ENCODE measurements around the gene AKNA. TPM values are rescaled to one million over a fixed set of nuclear protein-coding genes. Genes with fewer than 3 reads are reported as not detected.

AKNA gene
- polyA plus RNA-seq, 1 of the 3 experiments (the other 2 are of a cell fraction), result 0.84 TPM

- 93% methylated on average over 3 of the region's 7 CpGs for WGBS (ENCODE audit: low lambda C conversion rate)
- no peaks in the 10 kb centered on the region for H3K36me3 ChIP-seq (replicated peaks in 1 of 2; ENCODE audit: control insufficient read depth in 1 of 2, insufficient read depth in 2 of 2, low read length in 1 of 2)
- H3K27me3 ChIP-seq (ENCODE audit: insufficient read depth), result no peaks in the 10 kb centered on the region
Observed at GRCh38 chr9:114361542-114361941, 26.2 kb downstream of the AKNA start.

More at GRCh38 chr9:114361542-114361941, 26.2 kb downstream of the AKNA start:
- Histone ChIP-seq H2AFZ (ENCODE audit: low read depth) (no peak overlapping the region), H3K4me2 (no peak overlapping the region), H3K4me1 (ENCODE audit: control insufficient read depth in 1 of 2, insufficient read depth in 2 of 2, low read depth in 1 of 2, low read length in 1 of 2) (peaks cover 0 to 5% of the 10 kb centered on the region in 2 experiments; a peak in 1 of 4 replicates), H4K20me1 (ENCODE audit: insufficient read depth) (no peaks in the 10 kb centered on the region), H3K79me2 (ENCODE audit: insufficient read depth) (no peaks in the 10 kb centered on the region), H3F3A (replicated peaks; ENCODE audit: insufficient read depth) (no peaks in the 10 kb centered on the region), H3K9me3 (no peaks in the 10 kb centered on the region), H3K4me3 (ENCODE audit: low read depth in 2 of 2, low read length in 1 of 2) (no peak overlapping the region), H3K9me2 (no peaks in the 10 kb centered on the region), H3K9ac (no peak overlapping the region), H3K27ac (ENCODE audit: low read depth in 2 of 2, low read length in 1 of 2) (no peak overlapping the region)
- TF ChIP-seq RXRA (IDR thresholded peaks at IDR 0.05; ENCODE audit: borderline replicate concordance, low read depth) (no peak), FOSL2 (IDR thresholded peaks at IDR 0.05; ENCODE audit: borderline replicate concordance, low read depth) (no peak), GATA2 (CRISPR knock-in tag; IDR thresholded peaks at IDR 0.05) (no peak), MAX (IDR thresholded peaks at IDR 0.05; ENCODE audit: low read depth) (no peak), ZBTB33 (IDR thresholded peaks at IDR 0.05; ENCODE audit: borderline replicate concordance, low read depth) (no peak), MXI1 (IDR thresholded peaks at IDR 0.05; ENCODE audit: low read depth, low read length) (no peak), MEF2A (IDR thresholded peaks at IDR 0.05; ENCODE audit: borderline replicate concordance, low read depth) (no peak), USF2 (IDR thresholded peaks at IDR 0.05; ENCODE audit: borderline replicate concordance, low read depth, low read length) (no peak), PBX3 (IDR thresholded peaks at IDR 0.05) (no peak), POLR2AphosphoS5 (IDR thresholded peaks at IDR 0.05; ENCODE audit: low read depth, low read length) (no peak), CTCF (IDR thresholded peaks at IDR 0.05) (no peak), SIN3A (IDR thresholded peaks at IDR 0.05; ENCODE audit: borderline replicate concordance, low read depth, low read length) (no peak), TCF12 (IDR thresholded peaks at IDR 0.05) (no peak), TAF1 (IDR thresholded peaks at IDR 0.05; ENCODE audit: borderline replicate concordance, low read depth, low read length) (no peak), CHD2 (IDR thresholded peaks at IDR 0.05; ENCODE audit: low read length, partially characterized antibody) (no peak)
- no peak for DNase-seq
- CTCF ChIA-PET, result no interaction called here
- POLR2A ChIA-PET, result no interaction called here
